C4-2B (cell line): ENCODE results near the gene RNF144B.

Experiments
- CTCF ChIP-seq: fragments of 450-650 bp; conservative IDR thresholded peaks from 2 replicates; pipeline ENCODE4 v1.5.1; 2017; ENCODE audit warnings: mild to moderate bottlenecking
- ZFX ChIP-seq: fragments of 450-650 bp; IDR thresholded peaks from 2 replicates; pipeline ENCODE4 v1.6.1; 2017

DNA sequence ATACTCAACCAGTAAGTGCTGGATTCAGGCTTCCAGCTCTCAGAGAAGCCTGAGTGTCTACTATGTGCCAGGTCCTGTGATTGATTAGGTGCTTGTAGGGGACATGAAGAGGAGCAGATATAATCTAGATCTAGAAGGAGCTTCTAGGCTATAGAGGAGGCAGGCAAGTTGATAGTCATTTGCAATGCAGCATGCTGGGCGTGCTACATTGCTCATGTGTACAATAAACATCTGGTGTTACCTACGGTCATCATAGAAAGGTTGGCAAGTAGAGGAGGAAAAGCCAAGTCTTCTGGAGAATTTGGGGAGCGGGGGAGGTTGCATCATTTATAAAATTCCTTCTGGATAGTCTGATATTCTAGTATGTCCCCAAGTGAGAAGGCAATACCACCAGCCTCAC lies 33.2 kb downstream of the RNF144B start:
- TF ChIP-seq CTCF (no peak), ZFX (no peak)
